ENCODE measurements around the gene FOSL1.
A peak's percentile ranks its signal among the peaks of the same experiment; 100 is the strongest.

The FOSL1 gene

DNA sequence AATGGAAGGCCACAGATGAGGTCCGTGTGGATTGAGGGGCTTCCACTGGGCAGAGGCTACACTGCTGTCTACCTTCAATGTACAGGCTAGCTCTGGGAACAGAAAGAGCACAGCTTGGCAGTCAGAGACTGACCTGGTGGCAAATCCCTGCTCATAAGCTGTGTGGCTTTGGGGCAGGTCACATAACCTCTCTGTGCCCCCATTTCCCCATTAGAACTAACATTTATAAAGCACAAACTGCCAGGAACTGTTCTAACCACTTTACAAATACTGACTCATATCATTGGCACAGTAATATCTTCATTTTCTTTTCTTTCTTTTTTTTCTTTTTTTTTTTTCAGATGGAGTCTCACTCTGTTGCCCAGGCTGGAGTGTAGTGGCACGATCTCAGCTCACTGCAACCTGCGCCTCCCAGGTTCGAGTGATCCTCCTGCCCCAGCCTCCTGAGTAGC is 3.1 kb downstream of the FOSL1 start:
- Histone ChIP-seq H4K8ac (ENCODE audit: low read depth, low read length) (no peak overlapping the region), H3K9me3 (replicated peaks in 1 of 2; ENCODE audit: control insufficient read depth in 2 of 2, insufficient read depth in 1 of 2, low read depth in 1 of 2, low read length in 2 of 2) (peaks cover 0 to 2% of the 10 kb centered on the region in 2 donors), H2AFZ (ENCODE audit: low read length) (no peak overlapping the region), H3K4me2 (ENCODE audit: insufficient read depth, low read length, poor library complexity, severe bottlenecking) (no peak overlapping the region), H3K27ac (replicated peaks; ENCODE audit: low read length) (no peak overlapping the region), H3K23ac (ENCODE audit: low read depth, low read length, poor library complexity) (no peak overlapping the region), H3K14ac (ENCODE audit: low read length) (no peak overlapping the region), H3K4ac (ENCODE audit: low read length) (no peak overlapping the region), H3K36me3 (replicated peaks in 1 of 2; ENCODE audit: control insufficient read depth in 2 of 2, insufficient read depth in 2 of 2, low read length in 2 of 2) (no peaks in the 10 kb centered on the region), H2AK5ac (ENCODE audit: low read depth, low read length) (no peak overlapping the region), H3K79me1 (ENCODE audit: low read depth, low read length) (no peaks in the 10 kb centered on the region), H2BK120ac (ENCODE audit: low read depth, low read length) (no peak overlapping the region), H2BK15ac (ENCODE audit: low read length) (no peak overlapping the region), H3K18ac (ENCODE audit: low read length) (no peak overlapping the region), H3K4me3 (ENCODE audit: low read length in 2 of 2) (no peak overlapping the region), H3K27me3 (ENCODE audit: control insufficient read depth in 3 of 3, insufficient read depth in 3 of 3, low read depth in 1 of 3, low read length in 3 of 3) (peaks cover 20 to 42% (median 21%) of the 10 kb centered on the region in 3 experiments), H4K91ac (ENCODE audit: low read depth, low read length, poor library complexity) (no peak overlapping the region), H3K4me1 (ENCODE audit: control insufficient read depth in 2 of 2, insufficient read depth in 1 of 2, low read depth in 1 of 2, low read length in 2 of 2) (peaks cover 9% of the 10 kb centered on the region in 2 donors), H2BK5ac (ENCODE audit: low read length) (no peak overlapping the region), H2BK12ac (ENCODE audit: low read length) (no peak overlapping the region), H3K9ac (ENCODE audit: low read depth, low read length, poor library complexity) (no peak overlapping the region)
- no CpG with 5 or more reads among the region's 4 CpGs for WGBS, 2 donors (ENCODE audit: extremely low coverage in 2 of 2, insufficient read length in 2 of 2, insufficient replicate concordance in 1 of 2)
- DNase-seq (ENCODE audit: low spot score), result no peak

DNA sequence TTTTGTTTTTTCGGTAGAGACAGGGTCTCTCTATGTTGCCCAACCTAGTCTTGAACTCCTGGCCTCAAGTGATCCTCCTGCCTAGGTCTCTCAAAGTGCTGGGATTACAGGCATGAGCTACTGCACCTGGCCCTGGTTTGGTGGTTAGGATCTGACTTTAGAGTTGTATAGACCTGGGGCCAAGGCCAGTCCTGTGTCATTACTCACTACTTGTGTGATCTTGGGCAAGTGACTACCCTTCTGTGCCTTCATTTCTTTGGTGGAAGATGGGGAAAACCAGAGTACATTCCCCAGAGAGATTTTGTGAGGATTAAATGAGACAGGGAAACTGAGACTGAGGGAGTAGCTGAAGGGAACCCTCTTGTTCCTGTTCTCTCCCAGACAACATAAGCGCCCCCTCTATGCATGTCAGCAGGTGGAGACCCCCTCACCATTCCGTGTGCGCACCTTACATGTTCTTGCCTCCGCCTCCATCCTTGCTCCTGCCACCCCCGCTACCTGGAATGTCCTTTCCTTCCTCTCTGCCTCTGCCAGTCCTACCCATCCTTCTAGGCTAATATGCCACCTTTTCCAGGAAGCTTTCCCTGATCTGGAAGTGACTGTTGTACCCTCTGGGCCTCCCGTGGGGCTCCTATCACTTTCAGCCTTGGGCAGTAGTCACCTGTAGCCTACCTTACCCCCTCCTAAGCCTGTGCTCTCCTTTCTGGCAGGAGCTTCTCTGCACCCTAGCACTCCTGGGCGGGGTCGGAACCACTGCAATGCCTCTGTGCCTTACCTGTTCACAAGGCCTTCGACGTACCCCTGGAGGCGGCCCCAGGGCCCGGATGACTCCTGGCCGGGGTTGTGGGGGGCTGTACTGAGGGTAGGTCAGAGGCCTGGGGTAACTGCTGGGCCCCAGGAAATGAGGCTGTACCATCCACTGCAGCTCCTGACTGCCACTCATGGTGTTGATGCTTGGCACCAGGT is 3.9 kb downstream of the FOSL1 start:
- Histone ChIP-seq H3K4me3 (ENCODE audit: low read length in 2 of 2) (no peak overlapping the region), H2AK5ac (ENCODE audit: low read depth, low read length) (peak overlapping the region; percentile 51), H3K14ac (ENCODE audit: low read length) (no peak overlapping the region), H3K27me3 (ENCODE audit: control insufficient read depth in 3 of 3, insufficient read depth in 3 of 3, low read depth in 1 of 3, low read length in 3 of 3) (peaks cover 18 to 36% (median 21%) of the 10 kb centered on the region in 3 experiments), H3K4ac (ENCODE audit: low read length) (no peak overlapping the region), H3K4me2 (ENCODE audit: insufficient read depth, low read length, poor library complexity, severe bottlenecking) (no peak overlapping the region), H2BK15ac (ENCODE audit: low read length) (no peak overlapping the region), H3K9me3 (replicated peaks in 1 of 2; ENCODE audit: control insufficient read depth in 2 of 2, insufficient read depth in 1 of 2, low read depth in 1 of 2, low read length in 2 of 2) (peaks cover 0 to 2% of the 10 kb centered on the region in 2 donors), H2BK12ac (ENCODE audit: low read length) (no peak overlapping the region), H2AFZ (ENCODE audit: low read length) (no peak overlapping the region), H3K18ac (ENCODE audit: low read length) (no peak overlapping the region), H3K23ac (ENCODE audit: low read depth, low read length, poor library complexity) (no peak overlapping the region), H2BK120ac (ENCODE audit: low read depth, low read length) (no peak overlapping the region), H3K27ac (replicated peaks; ENCODE audit: low read length) (no peak overlapping the region), H2BK5ac (ENCODE audit: low read length) (no peak overlapping the region), H4K91ac (ENCODE audit: low read depth, low read length, poor library complexity) (no peak overlapping the region), H3K36me3 (replicated peaks in 1 of 2; ENCODE audit: control insufficient read depth in 2 of 2, insufficient read depth in 2 of 2, low read length in 2 of 2) (no peaks in the 10 kb centered on the region), H4K8ac (ENCODE audit: low read depth, low read length) (no peak overlapping the region), H3K79me1 (ENCODE audit: low read depth, low read length) (no peaks in the 10 kb centered on the region), H3K9ac (ENCODE audit: low read depth, low read length, poor library complexity) (no peak overlapping the region), H3K4me1 (ENCODE audit: control insufficient read depth in 2 of 2, insufficient read depth in 1 of 2, low read depth in 1 of 2, low read length in 2 of 2) (peaks cover 14 to 15% of the 10 kb centered on the region in 2 donors)
- WGBS, 2 donors (ENCODE audit: extremely low coverage in 2 of 2, insufficient read length in 2 of 2, insufficient replicate concordance in 1 of 2), result no CpG with 5 or more reads among the region's 14 CpGs
- DNase-seq (ENCODE audit: low spot score), result no peak

DNA sequence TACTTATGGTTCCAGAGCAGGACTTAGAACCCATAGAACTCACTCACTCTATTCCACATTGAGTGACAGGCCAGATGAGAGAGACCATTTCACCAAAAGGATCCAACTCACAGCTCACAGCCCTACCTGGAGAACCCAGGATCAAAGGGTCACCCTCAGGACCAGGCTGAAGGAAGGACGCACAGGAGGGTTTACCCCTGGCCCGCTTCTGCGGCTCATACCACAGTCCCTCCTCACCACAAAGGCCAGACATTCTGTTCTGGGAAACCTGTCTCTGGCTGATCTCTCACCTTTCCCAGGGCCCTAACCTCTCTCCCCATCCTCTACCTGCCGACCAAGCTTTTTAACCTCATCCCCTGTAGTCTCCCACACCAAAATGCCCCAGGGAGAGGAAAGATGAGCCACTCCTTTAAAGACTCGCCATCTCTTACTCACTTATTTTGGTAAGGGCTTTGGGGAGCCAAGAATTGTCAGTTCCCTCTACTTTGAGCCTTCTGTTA is 4.7 kb downstream of the FOSL1 start:
- H3K14ac ChIP-seq (ENCODE audit: low read length), result no peak overlapping the region
- no peak for DNase-seq (ENCODE audit: low spot score)
- peak overlapping the region; percentile 18 for H2AK5ac ChIP-seq (ENCODE audit: low read depth, low read length)
- H3K4me2 ChIP-seq (ENCODE audit: insufficient read depth, low read length, poor library complexity, severe bottlenecking), result no peak overlapping the region
- no peak overlapping the region for H3K4me3 ChIP-seq (ENCODE audit: low read length in 2 of 2)
- no peak overlapping the region for H2BK15ac ChIP-seq (ENCODE audit: low read length)
- no peak overlapping the region for H2AFZ ChIP-seq (ENCODE audit: low read length)
- no peak overlapping the region for H2BK5ac ChIP-seq (ENCODE audit: low read length)
- H4K8ac ChIP-seq (ENCODE audit: low read depth, low read length), result no peak overlapping the region
- H3K23ac ChIP-seq (ENCODE audit: low read depth, low read length, poor library complexity), result no peak overlapping the region
- peaks cover 14 to 15% of the 10 kb centered on the region in 2 donors for H3K4me1 ChIP-seq (ENCODE audit: control insufficient read depth in 2 of 2, insufficient read depth in 1 of 2, low read depth in 1 of 2, low read length in 2 of 2)
- H2BK120ac ChIP-seq (ENCODE audit: low read depth, low read length), result no peak overlapping the region
- H2BK12ac ChIP-seq (ENCODE audit: low read length), result no peak overlapping the region
- H3K36me3 ChIP-seq (replicated peaks in 1 of 2; ENCODE audit: control insufficient read depth in 2 of 2, insufficient read depth in 2 of 2, low read length in 2 of 2), result no peaks in the 10 kb centered on the region
- H4K91ac ChIP-seq (ENCODE audit: low read depth, low read length, poor library complexity), result no peak overlapping the region
- peaks cover 0 to 2% of the 10 kb centered on the region in 2 donors for H3K9me3 ChIP-seq (replicated peaks in 1 of 2; ENCODE audit: control insufficient read depth in 2 of 2, insufficient read depth in 1 of 2, low read depth in 1 of 2, low read length in 2 of 2)
- WGBS, 2 donors (ENCODE audit: extremely low coverage in 2 of 2, insufficient read length in 2 of 2, insufficient replicate concordance in 1 of 2), result no CpG with 5 or more reads among the region's 5 CpGs
- peaks cover 12 to 29% (median 14%) of the 10 kb centered on the region in 3 experiments for H3K27me3 ChIP-seq (ENCODE audit: control insufficient read depth in 3 of 3, insufficient read depth in 3 of 3, low read depth in 1 of 3, low read length in 3 of 3)
- no peak overlapping the region for H3K9ac ChIP-seq (ENCODE audit: low read depth, low read length, poor library complexity)
- no peaks in the 10 kb centered on the region for H3K79me1 ChIP-seq (ENCODE audit: low read depth, low read length)
- H3K4ac ChIP-seq (ENCODE audit: low read length), result no peak overlapping the region
- no peak overlapping the region for H3K18ac ChIP-seq (ENCODE audit: low read length)
- no peak overlapping the region for H3K27ac ChIP-seq (replicated peaks; ENCODE audit: low read length)

DNA sequence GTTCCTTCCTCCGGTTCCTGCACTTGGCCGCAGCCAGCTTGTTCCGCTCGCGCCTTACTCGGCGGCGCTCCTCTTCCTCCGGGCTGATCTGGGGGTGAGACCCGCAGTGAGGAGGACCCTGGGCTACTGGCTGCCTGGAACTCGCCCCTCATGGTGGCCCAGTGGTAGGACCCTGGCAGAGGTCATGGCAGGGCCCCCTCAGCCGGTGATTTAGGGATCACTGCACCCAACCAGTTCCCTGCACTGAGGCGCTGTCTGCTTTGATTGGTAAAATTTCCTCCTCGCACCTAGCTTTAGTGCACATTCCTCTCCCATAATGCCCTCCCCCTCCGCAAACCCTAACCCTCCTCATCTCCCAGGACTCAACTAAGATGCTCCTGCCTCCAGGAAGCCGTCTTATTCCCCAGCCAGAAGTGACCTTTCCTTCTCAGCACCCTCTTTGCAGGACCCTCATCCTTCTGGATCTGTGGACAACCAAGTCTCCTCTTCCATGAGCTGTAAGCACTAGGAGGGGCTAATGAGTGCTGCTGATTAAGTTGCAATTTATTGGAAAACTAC is 6.1 kb downstream of the FOSL1 start:
- H3K18ac ChIP-seq (ENCODE audit: low read length), result no peak overlapping the region
- no peak overlapping the region for H2BK5ac ChIP-seq (ENCODE audit: low read length)
- H4K91ac ChIP-seq (ENCODE audit: low read depth, low read length, poor library complexity), result no peak overlapping the region
- H3K36me3 ChIP-seq (replicated peaks in 1 of 2; ENCODE audit: control insufficient read depth in 2 of 2, insufficient read depth in 2 of 2, low read length in 2 of 2), result no peaks in the 10 kb centered on the region
- no peak overlapping the region for H4K8ac ChIP-seq (ENCODE audit: low read depth, low read length)
- no peak overlapping the region for H3K9ac ChIP-seq (ENCODE audit: low read depth, low read length, poor library complexity)
- H3K79me1 ChIP-seq (ENCODE audit: low read depth, low read length), result no peaks in the 10 kb centered on the region
- no peak overlapping the region for H2AFZ ChIP-seq (ENCODE audit: low read length)
- H2BK12ac ChIP-seq (ENCODE audit: low read length), result no peak overlapping the region
- H3K4me2 ChIP-seq (ENCODE audit: insufficient read depth, low read length, poor library complexity, severe bottlenecking), result no peak overlapping the region
- no peak overlapping the region for H3K4ac ChIP-seq (ENCODE audit: low read length)
- no peak overlapping the region for H3K4me3 ChIP-seq (ENCODE audit: low read length in 2 of 2)
- no peak overlapping the region for H2AK5ac ChIP-seq (ENCODE audit: low read depth, low read length)
- no peak overlapping the region for H3K23ac ChIP-seq (ENCODE audit: low read depth, low read length, poor library complexity)
- no peak overlapping the region for H3K27ac ChIP-seq (replicated peaks; ENCODE audit: low read length)
- H2BK15ac ChIP-seq (ENCODE audit: low read length), result no peak overlapping the region
- H3K27me3 ChIP-seq (ENCODE audit: control insufficient read depth in 3 of 3, insufficient read depth in 3 of 3, low read depth in 1 of 3, low read length in 3 of 3), result peaks cover 2 to 25% (median 2%) of the 10 kb centered on the region in 3 experiments
- no peak overlapping the region for H2BK120ac ChIP-seq (ENCODE audit: low read depth, low read length)
- H3K14ac ChIP-seq (ENCODE audit: low read length), result no peak overlapping the region
- H3K4me1 ChIP-seq (ENCODE audit: control insufficient read depth in 2 of 2, insufficient read depth in 1 of 2, low read depth in 1 of 2, low read length in 2 of 2), result peaks cover 16 to 20% of the 10 kb centered on the region in 2 donors
- DNase-seq (ENCODE audit: low spot score), result no peak
- no peaks in the 10 kb centered on the region for H3K9me3 ChIP-seq (replicated peaks in 1 of 2; ENCODE audit: control insufficient read depth in 2 of 2, insufficient read depth in 1 of 2, low read depth in 1 of 2, low read length in 2 of 2)
- WGBS, 2 donors (ENCODE audit: extremely low coverage in 2 of 2, insufficient read length in 2 of 2, insufficient replicate concordance in 1 of 2), result no CpG with 5 or more reads among the region's 16 CpGs
